B cell (primary cell): Measurements from ENCODE around the gene RNF152. TPM values are rescaled to one million over a fixed set of nuclear protein-coding genes. Genes with fewer than 3 reads are reported as not detected.

Experiments used
- ATAC-seq: fragments of 200-7000 bp; cut with Tn5 transposase; one replicate; pipeline ENCODE4 v1.10.0; 2021; ENCODE audit warnings: low read depth, mild to moderate bottlenecking, moderate number of reproducible peaks, moderate library complexity
- CTCF ChIA-PET: fragments of 350-600 bp; sonication (Branson Sonifier 250); formaldehyde crosslinking; loops from one replicate; lab custom pipeline; 2021; ENCODE audit warnings: antibody characterized with exemption, inconsistent platforms; lab: Charles Lee
- POLR2A ChIA-PET: fragments of 350-600 bp; sonication (Branson Sonifier 250); formaldehyde crosslinking; loops from one replicate; lab custom pipeline; 2021; ENCODE audit warnings: antibody characterized with exemption; lab: Charles Lee
- DNase-seq: peaks from one replicate; pipeline ENCODE4 v3.0.0; 2013
- H2AFZ ChIP-seq: 2 replicates; pipeline ENCODE4 v1.6.1; 2012; ENCODE audit warnings: mild to moderate bottlenecking, low read depth, low read length; ENCODE audit not compliant: insufficient read depth, poor library complexity, severe bottlenecking
- H3K27ac ChIP-seq, 2 donors: 1 replicate in 1 of 2; 2 replicates in 1 of 2; pipeline ENCODE4 v1.5.1; 2012 to 2013; ENCODE audit warnings: low read length in 2 of 2, mild to moderate bottlenecking in 2 of 2, moderate library complexity in 1 of 2
- H3K27me3 ChIP-seq, 4 experiments: fragments of 200-600 bp in 1 of 4; sonication (generic) in 1 of 4; replicated peaks in 1 of 4; 1 replicate in 2 of 4; 2 replicates in 2 of 4; pipeline versions ENCODE4 v1.6.1 to v1.7.0; 2013 to 2016; ENCODE audit warnings: low read length in 3 of 4, mild to moderate bottlenecking in 2 of 4, mixed read lengths in 1 of 4, moderate library complexity in 1 of 4; ENCODE audit not compliant: insufficient read depth in 4 of 4, control insufficient read depth in 3 of 4; ENCODE audit errors: control extremely low read depth in 1 of 4
- H3K36me3 ChIP-seq, 2 experiments: replicated peaks in 1 of 2; 1 replicate in 1 of 2; 2 replicates in 1 of 2; pipeline versions ENCODE4 v1.6.1 to v1.7.1; 2013; ENCODE audit warnings: low read length in 1 of 2; ENCODE audit not compliant: insufficient read depth in 2 of 2, control insufficient read depth in 1 of 2; ENCODE audit errors: control extremely low read depth in 1 of 2, extremely low read depth in 1 of 2
- H3K4me1 ChIP-seq, 2 donors: fragments of 200-600 bp in 1 of 2; sonication (generic) in 1 of 2; 1 replicate in 1 of 2; 2 replicates in 1 of 2; pipeline versions ENCODE4 v1.5.1 to v1.6.1; 2013 to 2017; ENCODE audit warnings: low read length in 2 of 2; ENCODE audit not compliant: control insufficient read depth in 2 of 2, insufficient read depth in 2 of 2
- H3K4me2 ChIP-seq: replicated peaks from 2 replicates; pipeline ENCODE3; 2012; ENCODE audit warnings: mild to moderate bottlenecking, low read depth, low read length; ENCODE audit not compliant: poor library complexity, severe bottlenecking
- H3K4me3 ChIP-seq, 5 experiments: fragments of 200-600 bp in 1 of 5; sonication (generic) in 1 of 5; 1 replicate in 3 of 5; 2 replicates in 2 of 5; pipeline versions ENCODE4 v1.5.1 to v1.7.0; 2011 to 2016; ENCODE audit warnings: low read length in 4 of 5, mild to moderate bottlenecking in 4 of 5, low read depth in 2 of 5, control low read depth in 1 of 5, moderate library complexity in 1 of 5; ENCODE audit not compliant: insufficient read depth in 1 of 5; ENCODE audit errors: control extremely low read depth in 1 of 5, extremely low read depth in 1 of 5
- H3K79me2 ChIP-seq: fragments of 200-600 bp; sonication (generic); one replicate; pipeline ENCODE4 v1.6.0; 2016; ENCODE audit warnings: low read length; ENCODE audit not compliant: control insufficient read depth, insufficient read depth
- H3K9ac ChIP-seq: fragments of 200-600 bp; sonication (generic); 2 replicates; pipeline ENCODE4 v1.6.1; 2017; ENCODE audit warnings: mild to moderate bottlenecking, low read length, moderate library complexity
- H3K9me3 ChIP-seq, 3 donors: one replicate each; pipeline versions ENCODE4 v1.6.1 to v1.7.1; 2013; ENCODE audit warnings: low read length in 2 of 3; ENCODE audit not compliant: control insufficient read depth in 2 of 3, insufficient read depth in 1 of 3; ENCODE audit errors: control extremely low read depth in 1 of 3
- H4K20me1 ChIP-seq: 2 replicates; pipeline ENCODE4 v1.6.0; 2012; ENCODE audit warnings: mild to moderate bottlenecking, low read length; ENCODE audit not compliant: insufficient read depth, control insufficient read depth, poor library complexity, severe bottlenecking
- H3K27ac Mint-ChIP-seq: one replicate; pipeline ENCODE4 v1.8.0; 2021; ENCODE audit warnings: mixed read lengths
- H3K27me3 Mint-ChIP-seq: one replicate; pipeline ENCODE4 v1.8.0; 2021; ENCODE audit warnings: mixed read lengths
- H3K4me1 Mint-ChIP-seq: one replicate; pipeline ENCODE4 v1.8.0; 2021; ENCODE audit warnings: mixed read lengths
- H3K4me3 Mint-ChIP-seq: one replicate; pipeline ENCODE4 v1.8.0; 2021; ENCODE audit warnings: mixed read lengths
- H3K9me3 Mint-ChIP-seq: one replicate; pipeline ENCODE4 v1.8.0; 2022; ENCODE audit warnings: mixed read lengths; ENCODE audit not compliant: insufficient read depth
- CTCF ChIP-seq: fragments of 200-600 bp; IDR thresholded peaks from one replicate; pipeline ENCODE4 v1.8.0; 2022; ENCODE audit warnings: antibody characterized with exemption, mild to moderate bottlenecking
- EZH2 ChIP-seq: IDR thresholded peaks from 2 replicates; pipeline ENCODE4 v1.6.1; 2012; ENCODE audit warnings: borderline replicate concordance, low read depth, mild to moderate bottlenecking, moderate library complexity, low read length; ENCODE audit not compliant: insufficient read depth, poor library complexity, severe bottlenecking
- WGBS: methylation state at CpG from one replicate; pipeline ENCODE4 v1.1.5; 2013; ENCODE audit warnings: missing lambda C conversion rate; ENCODE audit not compliant: insufficient coverage; 5-methylcytosine and 5-hydroxymethylcytosine counted together
- intact Hi-C: fragments of 100-400 bp; cut with micrococcal nuclease; formaldehyde crosslinking; loops from one replicate; pipeline ENCODE4 v1.10.0; 2022
- polyA plus RNA-seq: library from polyadenylated mRNA; depleted of rRNA; stranded (reverse); fragments of >200 nt; gene quantifications from 2 replicates; pipeline ENCODE4 v1.2.3, GENCODE V29; 2012
- total RNA-seq, 2 donors: library from RNA; stranded (reverse); fragments of 120-200 nt in 1 of 2; gene quantifications; 1 replicate in 1 of 2; 2 replicates in 1 of 2; pipeline versions ENCODE4 v1.2.3 to v1.2.4, GENCODE V29; 2013 to 2022

The RNF152 gene
- total and polyA plus RNA-seq, 2 donors (not counting 1 experiment from before 2014, with no cell fraction given), result 0.49 TPM; not detected in 1

- TF ChIP-seq CTCF, result no peak
- TF ChIP-seq EZH2, result no peak
- no peak overlapping the region for H3K27ac ChIP-seq
Observed at GRCh38 chr18:61865466-61866175, 27.2 kb downstream of the RNF152 start.

GRCh38 chr18:61861372-61861771 is 31.4 kb downstream of the RNF152 start:
- H3K4me1 ChIP-seq, result no peaks in the 10 kb centered on the region
- H3K4me1 Mint-ChIP-seq, result no peaks in the 10 kb centered on the region
- no peak overlapping the region for H3K4me3 ChIP-seq
- no peak overlapping the region for H3K4me2 ChIP-seq
- H3K27me3 Mint-ChIP-seq, result no peaks in the 10 kb centered on the region
- ATAC-seq (no peak), DNase-seq (no peak)
- H3K4me3 Mint-ChIP-seq, result no peak overlapping the region
- H3K9me3 ChIP-seq, result no peaks in the 10 kb centered on the region
- no peak overlapping the region for H3K27ac ChIP-seq
- no peaks in the 10 kb centered on the region for H3K36me3 ChIP-seq
- no peak overlapping the region for H3K9ac ChIP-seq
- no peaks in the 10 kb centered on the region for H3K79me2 ChIP-seq
- no peak overlapping the region for H3K27ac Mint-ChIP-seq
- no peak overlapping the region for H2AFZ ChIP-seq
- TF ChIP-seq EZH2 (no peak), CTCF (no peak)
- no peaks in the 10 kb centered on the region for H3K9me3 Mint-ChIP-seq
- intact Hi-C loops, result no loop called here
- 89% methylated on average over 3 of the region's 3 CpGs for WGBS
- ChIA-PET CTCF (no interaction called here), POLR2A (no interaction called here)
- no peaks in the 10 kb centered on the region for H4K20me1 ChIP-seq
- no peaks in the 10 kb centered on the region for H3K27me3 ChIP-seq

More at GRCh38 chr18:61865466-61866175, 27.2 kb downstream of the RNF152 start:
- H3K9ac ChIP-seq, result no peak overlapping the region
- Mint-ChIP-seq H3K4me3 (no peak overlapping the region), H3K4me1 (no peaks in the 10 kb centered on the region), H3K27me3 (peaks cover 2% of the 10 kb centered on the region), H3K9me3 (no peaks in the 10 kb centered on the region), H3K27ac (no peak overlapping the region)
- DNase-seq (no peak), ATAC-seq (no peak)
- no peaks in the 10 kb centered on the region for H3K9me3 ChIP-seq
- no peaks in the 10 kb centered on the region for H3K27me3 ChIP-seq
- 100% methylated on average over 2 of the region's 3 CpGs for WGBS
- POLR2A ChIA-PET, result no interaction called here
- H2AFZ ChIP-seq, result no peak overlapping the region
- no peaks in the 10 kb centered on the region for H4K20me1 ChIP-seq
- H3K36me3 ChIP-seq, result no peaks in the 10 kb centered on the region
- CTCF ChIA-PET, result no interaction called here
- intact Hi-C loops, result no loop called here
- no peaks in the 10 kb centered on the region for H3K4me1 ChIP-seq
- H3K4me3 ChIP-seq, result no peak overlapping the region
- H3K4me2 ChIP-seq, result no peak overlapping the region
- no peaks in the 10 kb centered on the region for H3K79me2 ChIP-seq
